Thoracic aorta (tissue), 2 donors: Measurements from ENCODE around the gene RFPL3. TPM values are rescaled to one million over a fixed set of nuclear protein-coding genes. Genes with fewer than 3 reads are reported as not detected.
"Not testable (repeated sequence)": the region's sequence is repeated elsewhere in the genome, so short reads cannot be mapped to it uniquely, and the experiment has no call there.

ENCODE experiments used
- ATAC-seq: fragments of 150-250 bp; one replicate; pipeline ENCODE4 v1.8.0; 2017; ENCODE audit warnings: low read depth; ENCODE audit not compliant: insufficient number of reproducible peaks, low FRiP score
- DNase-seq: peaks from one replicate; pipeline ENCODE4 v3.0.0-alpha.2; 2020; ENCODE audit warnings: low spot score
- H3K27ac ChIP-seq, 2 donors: fragments of 200-600 bp; sonication (generic); 1 replicate in 1 of 2; 2 replicates in 1 of 2; pipeline ENCODE4 v1.5.1; 2016; ENCODE audit warnings: mild to moderate bottlenecking in 2 of 2, moderate library complexity in 2 of 2
- H3K27me3 ChIP-seq: fragments of 200-600 bp; sonication (generic); replicated peaks from 2 replicates; pipeline ENCODE4 v1.6.0; 2016; ENCODE audit warnings: mild to moderate bottlenecking; ENCODE audit not compliant: insufficient read depth
- H3K36me3 ChIP-seq: fragments of 200-600 bp; sonication (generic); one replicate; pipeline ENCODE4 v1.5.1; 2016
- H3K4me1 ChIP-seq, 2 donors: fragments of 200-600 bp; sonication (generic); 1 replicate in 1 of 2; 2 replicates in 1 of 2; pipeline versions ENCODE4 v1.5.1 to v1.6.0; 2016; ENCODE audit warnings: low read depth in 2 of 2, mild to moderate bottlenecking in 1 of 2; ENCODE audit not compliant: control insufficient read depth in 1 of 2
- H3K4me3 ChIP-seq: fragments of 200-600 bp; sonication (generic); 2 replicates; pipeline ENCODE4 v1.5.1; 2016; ENCODE audit warnings: mild to moderate bottlenecking
- H3K9me3 ChIP-seq: fragments of 200-600 bp; sonication (generic); 2 replicates; pipeline ENCODE4 v1.5.1; 2016
- total RNA-seq, 2 donors: library from RNA; depleted of rRNA; stranded (reverse); fragments of >200 nt; gene quantifications; one replicate each; pipeline versions ENCODE4 v1.1.0 to v1.2.3, GENCODE V29; 2016
- TF ChIP-seq, protein P1 (sequence below): fragments of 200-600 bp; sonication (generic); IDR thresholded peaks from one replicate; pipeline ENCODE4 v1.5.1; 2019; ENCODE audit warnings: antibody characterized with exemption

The RFPL3 gene
- total RNA-seq, 2 donors from 2014 or later: not detected

DNA sequence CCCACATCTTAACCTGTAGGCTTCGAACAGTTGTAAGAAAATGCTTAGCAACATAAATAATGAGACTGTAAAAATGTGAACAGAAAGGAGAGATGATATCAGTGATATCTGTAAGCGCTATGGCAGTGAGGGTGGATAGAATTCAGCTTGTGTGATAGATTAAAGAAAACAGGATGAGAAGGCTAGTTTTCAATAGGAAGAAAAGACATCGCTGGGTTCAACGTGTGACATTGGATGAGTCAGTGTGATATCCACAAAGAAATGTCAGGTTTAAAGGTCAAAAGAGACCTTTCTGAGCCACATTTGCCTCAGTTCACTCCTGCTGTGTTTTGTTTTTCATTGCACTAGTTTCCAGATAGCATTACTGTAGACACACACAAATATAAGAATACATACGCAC is 13.7 kb upstream of the RFPL3 start:
- H3K36me3 ChIP-seq: no peaks in the 10 kb centered on the region
- TF ChIP-seq, protein P1, sequence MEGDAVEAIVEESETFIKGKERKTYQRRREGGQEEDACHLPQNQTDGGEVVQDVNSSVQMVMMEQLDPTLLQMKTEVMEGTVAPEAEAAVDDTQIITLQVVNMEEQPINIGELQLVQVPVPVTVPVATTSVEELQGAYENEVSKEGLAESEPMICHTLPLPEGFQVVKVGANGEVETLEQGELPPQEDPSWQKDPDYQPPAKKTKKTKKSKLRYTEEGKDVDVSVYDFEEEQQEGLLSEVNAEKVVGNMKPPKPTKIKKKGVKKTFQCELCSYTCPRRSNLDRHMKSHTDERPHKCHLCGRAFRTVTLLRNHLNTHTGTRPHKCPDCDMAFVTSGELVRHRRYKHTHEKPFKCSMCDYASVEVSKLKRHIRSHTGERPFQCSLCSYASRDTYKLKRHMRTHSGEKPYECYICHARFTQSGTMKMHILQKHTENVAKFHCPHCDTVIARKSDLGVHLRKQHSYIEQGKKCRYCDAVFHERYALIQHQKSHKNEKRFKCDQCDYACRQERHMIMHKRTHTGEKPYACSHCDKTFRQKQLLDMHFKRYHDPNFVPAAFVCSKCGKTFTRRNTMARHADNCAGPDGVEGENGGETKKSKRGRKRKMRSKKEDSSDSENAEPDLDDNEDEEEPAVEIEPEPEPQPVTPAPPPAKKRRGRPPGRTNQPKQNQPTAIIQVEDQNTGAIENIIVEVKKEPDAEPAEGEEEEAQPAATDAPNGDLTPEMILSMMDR: no peak
- no peak overlapping the region for H3K27ac ChIP-seq
- ATAC-seq (no peak), DNase-seq (no peak)
- H3K9me3 ChIP-seq: no peaks in the 10 kb centered on the region
- no peaks in the 10 kb centered on the region for H3K4me1 ChIP-seq
- H3K27me3 ChIP-seq: peaks cover 7% of the 10 kb centered on the region
- no peak overlapping the region for H3K4me3 ChIP-seq

DNA sequence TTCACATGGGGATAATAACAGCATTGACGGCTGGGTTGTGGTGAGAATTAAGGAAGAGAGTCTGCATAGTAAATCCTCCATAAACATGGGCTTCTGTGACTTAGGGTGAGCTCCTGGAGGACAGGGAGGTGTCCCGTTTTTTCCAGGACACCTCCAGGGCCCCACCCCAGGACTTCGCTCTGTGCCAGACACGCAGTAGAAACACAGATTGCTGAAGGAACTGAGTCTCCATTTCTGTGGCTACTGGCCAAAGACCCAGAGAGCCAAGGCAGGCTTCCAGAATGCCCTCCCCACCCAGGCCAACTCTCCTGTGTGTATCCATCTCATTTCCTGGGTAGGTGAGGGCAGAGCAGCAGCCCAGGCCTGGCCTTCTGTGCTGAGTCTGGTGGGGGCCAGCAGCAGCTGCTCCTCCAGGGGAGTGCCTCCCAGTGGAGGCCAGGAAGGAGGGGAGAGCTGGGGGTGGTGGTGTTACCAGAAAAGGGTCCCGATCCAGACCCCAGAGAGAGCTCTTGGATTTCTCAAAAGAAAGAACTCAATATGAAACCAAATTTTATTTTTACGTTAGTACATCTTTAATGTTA is 9.5 kb upstream of the RFPL3 start:
- TF ChIP-seq, protein P1: no peak
- DNase-seq (no peak), ATAC-seq (no peak)
- no peak overlapping the region for H3K27ac ChIP-seq
- H3K9me3 ChIP-seq: no peaks in the 10 kb centered on the region
- no peaks in the 10 kb centered on the region for H3K4me1 ChIP-seq
- H3K27me3 ChIP-seq: peaks cover 7% of the 10 kb centered on the region
- no peak overlapping the region for H3K4me3 ChIP-seq
- no peaks in the 10 kb centered on the region for H3K36me3 ChIP-seq

DNA sequence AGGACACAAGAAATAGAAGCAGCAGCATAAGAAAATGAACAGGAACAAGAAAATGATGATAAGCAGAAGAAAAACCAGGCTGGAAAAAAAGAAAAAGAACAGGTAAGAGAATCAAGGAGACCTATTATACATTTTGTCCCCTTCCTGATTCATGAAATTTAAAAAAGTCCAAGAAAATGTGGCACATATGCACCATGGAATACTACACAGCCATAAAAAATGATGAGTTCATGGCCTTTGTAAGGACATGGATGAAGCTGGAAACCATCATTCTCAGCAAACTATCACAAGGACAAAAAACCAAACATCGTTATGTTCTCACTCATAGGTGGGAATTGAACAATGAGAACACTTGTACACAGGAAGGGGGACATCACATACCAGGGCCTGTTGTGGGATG is 5.8 kb upstream of the RFPL3 start:
- H3K4me3 ChIP-seq, H3K9me3 ChIP-seq, H3K27me3 ChIP-seq, DNase-seq, H3K4me1 ChIP-seq, H3K36me3 ChIP-seq, ATAC-seq, H3K27ac ChIP-seq: not testable (repeated sequence)

DNA sequence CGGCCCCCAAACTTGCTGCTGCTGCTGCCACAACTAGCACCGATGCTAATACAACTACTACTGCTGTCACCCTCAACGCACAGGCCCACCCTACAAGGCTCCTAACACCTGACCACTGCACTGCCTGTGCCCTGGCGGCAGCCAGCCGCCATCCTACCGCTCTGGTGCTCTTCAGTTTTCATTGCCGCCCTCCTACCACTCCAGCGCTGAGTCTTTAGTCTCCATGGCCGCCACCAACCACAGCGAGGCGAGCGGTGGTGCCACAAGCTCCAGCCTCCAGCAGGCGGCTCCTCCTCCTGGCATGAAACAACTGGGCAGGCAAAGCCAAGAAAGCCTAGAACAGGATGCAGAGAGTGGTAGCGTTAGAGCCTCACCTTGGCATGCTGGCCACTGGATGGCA is 5.0 kb upstream of the RFPL3 start:
- no peak for ATAC-seq

DNA sequence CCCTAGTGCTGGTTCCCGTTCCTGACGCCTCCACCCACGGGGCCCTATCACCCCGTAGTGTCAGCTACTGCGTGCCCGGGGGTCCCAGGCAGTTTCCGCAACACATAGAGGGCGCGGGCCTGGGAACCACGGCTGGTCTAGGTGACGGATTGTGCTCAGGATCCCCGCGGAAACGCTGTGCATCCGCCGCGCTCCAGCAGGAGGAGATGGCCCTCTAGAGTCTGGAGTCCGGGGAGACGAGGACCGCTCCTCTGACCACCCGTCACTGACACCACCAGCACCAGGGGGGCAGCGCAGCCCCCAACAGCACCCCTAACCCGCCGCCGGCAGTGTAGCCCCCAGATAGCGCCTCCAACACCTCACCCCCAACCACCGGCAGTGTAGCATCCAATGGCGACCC is 4.4 kb upstream of the RFPL3 start:
- H3K9me3 ChIP-seq: no peaks in the 10 kb centered on the region
- TF ChIP-seq, protein P1: no peak
- no peaks in the 10 kb centered on the region for H3K36me3 ChIP-seq
- ATAC-seq (no peak), DNase-seq (no peak)
- H3K4me1 ChIP-seq: no peaks in the 10 kb centered on the region
- H3K27ac ChIP-seq: no peak overlapping the region
- no peak overlapping the region for H3K4me3 ChIP-seq
- H3K27me3 ChIP-seq: no peaks in the 10 kb centered on the region

More for the DNA sequence above, 5.0 kb upstream of the RFPL3 start:
- Histone ChIP-seq H3K4me1 (no peaks in the 10 kb centered on the region), H3K9me3 (no peaks in the 10 kb centered on the region), H3K27ac (no peak overlapping the region), H3K27me3 (no peaks in the 10 kb centered on the region), H3K4me3 (no peak overlapping the region), H3K36me3 (no peaks in the 10 kb centered on the region)
- no peak for DNase-seq
- TF ChIP-seq, protein P1: no peak

DNA sequence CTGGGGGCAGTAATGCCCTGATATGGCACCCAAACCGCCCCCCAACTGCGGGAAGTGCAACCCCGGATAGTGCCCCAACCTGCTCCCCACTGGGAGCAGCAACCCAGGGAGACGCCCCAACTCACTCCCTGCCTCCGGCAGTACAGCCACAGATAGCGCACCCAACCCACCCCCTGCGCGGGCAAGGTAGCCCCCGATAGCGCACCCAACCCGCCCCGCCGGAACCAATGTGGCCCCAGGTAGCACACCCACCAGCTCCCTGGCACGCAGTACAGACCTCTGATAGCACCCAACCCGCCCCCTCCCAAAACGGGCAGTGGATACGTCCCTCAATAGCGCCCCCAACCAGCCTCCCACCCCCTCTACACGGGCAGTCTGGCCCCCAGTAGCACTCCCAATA is 3.8 kb upstream of the RFPL3 start:
- H3K27ac ChIP-seq: no peak overlapping the region

More for the DNA sequence above, 3.8 kb upstream of the RFPL3 start:
- Histone ChIP-seq H3K4me3 (no peak overlapping the region), H3K9me3 (no peaks in the 10 kb centered on the region), H3K36me3 (no peaks in the 10 kb centered on the region), H3K4me1 (no peaks in the 10 kb centered on the region), H3K27me3 (no peaks in the 10 kb centered on the region)
- ATAC-seq: no peak
- TF ChIP-seq, protein P1: no peak
- no peak for DNase-seq
